Duodenal mucosa (tissue), 2 donors: ENCODE results near the gene DCC.

ENCODE experiments used
- H3K27ac ChIP-seq: one replicate; pipeline ENCODE4 v1.7.0; 2013; ENCODE audit warnings: low read depth, low read length
- H3K27me3 ChIP-seq, 2 donors: one replicate each; pipeline ENCODE4 v1.7.0; 2013; ENCODE audit warnings: low read length in 2 of 2, control low read depth in 1 of 2; ENCODE audit not compliant: insufficient read depth in 2 of 2, control insufficient read depth in 1 of 2
- H3K36me3 ChIP-seq, 2 donors: one replicate each; pipeline ENCODE4 v1.7.0; 2013; ENCODE audit warnings: low read length in 2 of 2, control low read depth in 1 of 2; ENCODE audit not compliant: insufficient read depth in 2 of 2, control insufficient read depth in 1 of 2
- H3K4me1 ChIP-seq, 2 donors: one replicate each; pipeline ENCODE4 v1.7.0; 2013; ENCODE audit warnings: low read length in 2 of 2, control low read depth in 1 of 2; ENCODE audit not compliant: insufficient read depth in 2 of 2, control insufficient read depth in 1 of 2
- H3K4me3 ChIP-seq, 2 donors: one replicate each; pipeline ENCODE4 v1.7.0; 2013; ENCODE audit warnings: low read length in 2 of 2, low read depth in 1 of 2
- H3K9ac ChIP-seq, 2 donors: one replicate each; pipeline ENCODE4 v1.7.0; 2013; ENCODE audit warnings: low read length in 2 of 2, low read depth in 1 of 2
- H3K9me3 ChIP-seq, 2 donors: one replicate each; pipeline ENCODE4 v1.7.0; 2013; ENCODE audit warnings: low read length in 2 of 2, control low read depth in 1 of 2; ENCODE audit not compliant: control insufficient read depth in 1 of 2

The DCC gene

GRCh38 chr18:52437161-52437560 lies 97.2 kb downstream of the DCC start:
- no peak overlapping the region for H3K4me3 ChIP-seq
- H3K36me3 ChIP-seq = no peaks in the 10 kb centered on the region
- no peaks in the 10 kb centered on the region for H3K9me3 ChIP-seq
- H3K27ac ChIP-seq = no peak overlapping the region
- no peaks in the 10 kb centered on the region for H3K4me1 ChIP-seq
- no peak overlapping the region for H3K9ac ChIP-seq
- no peaks in the 10 kb centered on the region for H3K27me3 ChIP-seq

- no peaks in the 10 kb centered on the region for H3K36me3 ChIP-seq
Observed at GRCh38 chr18:52439457-52439856, 99.5 kb downstream of the DCC start.

GRCh38 chr18:52441794-52442193 lies 101.8 kb downstream of the DCC start:
- Histone ChIP-seq H3K9ac (no peak overlapping the region), H3K4me3 (no peak overlapping the region)

More at GRCh38 chr18:52439457-52439856, 99.5 kb downstream of the DCC start:
- H3K27ac ChIP-seq = no peak overlapping the region
- no peak overlapping the region for H3K4me3 ChIP-seq
- H3K27me3 ChIP-seq = no peaks in the 10 kb centered on the region
- no peak overlapping the region for H3K9ac ChIP-seq
- H3K9me3 ChIP-seq = no peaks in the 10 kb centered on the region
- H3K4me1 ChIP-seq = no peaks in the 10 kb centered on the region

GRCh38 chr18:52442686-52443085 lies 102.7 kb downstream of the DCC start:
- Histone ChIP-seq H3K9ac (no peak overlapping the region), H3K4me3 (no peak overlapping the region), H3K4me1 (no peaks in the 10 kb centered on the region), H3K9me3 (no peaks in the 10 kb centered on the region), H3K27me3 (no peaks in the 10 kb centered on the region), H3K36me3 (no peaks in the 10 kb centered on the region), H3K27ac (no peak overlapping the region)

More at GRCh38 chr18:52441794-52442193, 101.8 kb downstream of the DCC start:
- Histone ChIP-seq H3K9me3 (no peaks in the 10 kb centered on the region), H3K27me3 (no peaks in the 10 kb centered on the region), H3K36me3 (no peaks in the 10 kb centered on the region), H3K27ac (no peak overlapping the region), H3K4me1 (no peaks in the 10 kb centered on the region)

- H3K4me1 ChIP-seq = no peaks in the 10 kb centered on the region
- H3K27ac ChIP-seq = no peak overlapping the region
- H3K36me3 ChIP-seq = no peaks in the 10 kb centered on the region
- H3K4me3 ChIP-seq = no peak overlapping the region
- no peaks in the 10 kb centered on the region for H3K9me3 ChIP-seq
- no peaks in the 10 kb centered on the region for H3K27me3 ChIP-seq
- no peak overlapping the region for H3K9ac ChIP-seq
Observed at GRCh38 chr18:52451256-52451655, 111.3 kb downstream of the DCC start.

- no peaks in the 10 kb centered on the region for H3K9me3 ChIP-seq
- H3K36me3 ChIP-seq = no peaks in the 10 kb centered on the region
- no peak overlapping the region for H3K27ac ChIP-seq
- H3K4me1 ChIP-seq = no peaks in the 10 kb centered on the region
- H3K4me3 ChIP-seq = no peak overlapping the region
- no peaks in the 10 kb centered on the region for H3K27me3 ChIP-seq
- no peak overlapping the region for H3K9ac ChIP-seq
Observed at GRCh38 chr18:52451851-52452250, 111.9 kb downstream of the DCC start.

GRCh38 chr18:52452427-52452826 lies 112.4 kb downstream of the DCC start:
- no peaks in the 10 kb centered on the region for H3K9me3 ChIP-seq
- H3K9ac ChIP-seq = no peak overlapping the region
- H3K27ac ChIP-seq = no peak overlapping the region
- no peak overlapping the region for H3K4me3 ChIP-seq
- no peaks in the 10 kb centered on the region for H3K36me3 ChIP-seq
- H3K27me3 ChIP-seq = no peaks in the 10 kb centered on the region
- H3K4me1 ChIP-seq = no peaks in the 10 kb centered on the region

- Histone ChIP-seq H3K27me3 (no peaks in the 10 kb centered on the region), H3K27ac (no peak overlapping the region), H3K4me1 (peaks cover 0 to 5% of the 10 kb centered on the region in 2 donors), H3K36me3 (no peaks in the 10 kb centered on the region), H3K9ac (no peak overlapping the region), H3K4me3 (no peak overlapping the region), H3K9me3 (no peaks in the 10 kb centered on the region)
Observed at GRCh38 chr18:52459890-52460289, 119.9 kb downstream of the DCC start.

- H3K9me3 ChIP-seq = no peaks in the 10 kb centered on the region
- H3K27me3 ChIP-seq = no peaks in the 10 kb centered on the region
- H3K4me1 ChIP-seq = peaks cover 0 to 5% of the 10 kb centered on the region in 2 donors
- no peaks in the 10 kb centered on the region for H3K36me3 ChIP-seq
- H3K27ac ChIP-seq = no peak overlapping the region
- H3K4me3 ChIP-seq = no peak overlapping the region
- no peak overlapping the region for H3K9ac ChIP-seq
Observed at GRCh38 chr18:52462853-52463252, 122.9 kb downstream of the DCC start.

- H3K27me3 ChIP-seq = no peaks in the 10 kb centered on the region
- H3K4me1 ChIP-seq = peaks cover 0 to under 1% of the 10 kb centered on the region in 2 donors
- no peak overlapping the region for H3K9ac ChIP-seq
- no peak overlapping the region for H3K4me3 ChIP-seq
- no peak overlapping the region for H3K27ac ChIP-seq
- H3K9me3 ChIP-seq = no peaks in the 10 kb centered on the region
- no peaks in the 10 kb centered on the region for H3K36me3 ChIP-seq
Observed at GRCh38 chr18:52465391-52465790, 125.4 kb downstream of the DCC start.

- Histone ChIP-seq H3K9ac (no peak overlapping the region), H3K27me3 (no peaks in the 10 kb centered on the region), H3K27ac (no peak overlapping the region), H3K4me3 (no peak overlapping the region), H3K36me3 (no peaks in the 10 kb centered on the region), H3K4me1 (no peaks in the 10 kb centered on the region), H3K9me3 (no peaks in the 10 kb centered on the region)
Observed at GRCh38 chr18:52468496-52468895, 128.5 kb downstream of the DCC start.
